Heart left ventricle (tissue), 13 donors: ENCODE data around the gene SHCBP1.

Source experiments
- CTCF ChIP-seq, 12 donors: fragments of 200-600 bp; sonication (generic) in 4 of 12; IDR thresholded peaks; one replicate each; pipeline versions ENCODE4 v1.5.0 to v1.8.0; 2018 to 2022; ENCODE audit warnings: antibody characterized with exemption in 12 of 12, mild to moderate bottlenecking in 5 of 12
- POLR2A ChIP-seq, 2 donors: fragments of 450-650 bp; IDR thresholded peaks; one replicate each; pipeline ENCODE4 v1.6.1; 2017; ENCODE audit warnings: antibody characterized with exemption in 2 of 2, mild to moderate bottlenecking in 2 of 2, moderate library complexity in 2 of 2
- donor health status: ischemic (EF 13 %, LVEDD 7.1; RV severe dilation, severe dysfunction).
- donor health status: DM: no; HTN: yes; CAD: no.
- donor health status: DM: no; HTN: no; CAD: no.
- donor health status: ischemic (EF 25% LVEDD 6.9; RV normal size, moderate dysfunction).
- donor health status: ischemic (EF 25% LVEDD 5.7; RV mildly dilated, moderate dysfunction).
- donor health status: ischemic (EF 35%, LVEDD 5.7; RV mildly dilated, moderate dysfunction).
- donor health status: nonischemic (EF 11% LVEDD 7.7; RV severe dilation, severe dysfunction).
- donor health status: DM: yes; HTN: yes; CAD: no.
- donor health status: PGD.
- donor health status: ischemic (EF 29% LVEDD 5.4; RV normal size, mild dysfunction).
- donor health status: nonischemic (EF 23%, LVEDD 6.1; RV moderate dilation, normal function).

- no peak for TF ChIP-seq CTCF (IDR thresholded peaks at IDR 0.05)
- TF ChIP-seq POLR2A (IDR thresholded peaks at IDR 0.05): no peak
Measured at GRCh38 chr16:46662123-46662522, 40.9 kb upstream of the SHCBP1 start.
